ENCODE measurements around the gene YIPF3.

DNA sequence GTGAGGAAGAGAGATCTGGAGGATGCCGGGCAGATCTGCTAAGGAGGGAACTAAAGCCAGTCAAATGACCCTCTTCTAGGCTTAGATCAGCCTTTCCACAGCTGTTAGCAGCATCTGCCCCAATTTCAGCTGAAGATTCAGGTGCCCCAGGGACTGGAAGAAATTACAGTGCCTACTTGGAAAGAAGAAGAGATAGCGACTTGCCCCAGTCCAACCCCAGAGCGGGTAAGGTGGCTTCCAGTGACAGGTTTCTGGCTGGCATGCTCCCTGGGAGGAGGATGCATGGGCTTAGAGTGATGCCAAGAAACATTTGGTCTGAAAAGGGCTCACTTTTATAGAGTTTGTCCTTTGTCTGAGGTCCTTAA lies 38.7 kb downstream of the YIPF3 start:
- TF ChIP-seq, protein P1, sequence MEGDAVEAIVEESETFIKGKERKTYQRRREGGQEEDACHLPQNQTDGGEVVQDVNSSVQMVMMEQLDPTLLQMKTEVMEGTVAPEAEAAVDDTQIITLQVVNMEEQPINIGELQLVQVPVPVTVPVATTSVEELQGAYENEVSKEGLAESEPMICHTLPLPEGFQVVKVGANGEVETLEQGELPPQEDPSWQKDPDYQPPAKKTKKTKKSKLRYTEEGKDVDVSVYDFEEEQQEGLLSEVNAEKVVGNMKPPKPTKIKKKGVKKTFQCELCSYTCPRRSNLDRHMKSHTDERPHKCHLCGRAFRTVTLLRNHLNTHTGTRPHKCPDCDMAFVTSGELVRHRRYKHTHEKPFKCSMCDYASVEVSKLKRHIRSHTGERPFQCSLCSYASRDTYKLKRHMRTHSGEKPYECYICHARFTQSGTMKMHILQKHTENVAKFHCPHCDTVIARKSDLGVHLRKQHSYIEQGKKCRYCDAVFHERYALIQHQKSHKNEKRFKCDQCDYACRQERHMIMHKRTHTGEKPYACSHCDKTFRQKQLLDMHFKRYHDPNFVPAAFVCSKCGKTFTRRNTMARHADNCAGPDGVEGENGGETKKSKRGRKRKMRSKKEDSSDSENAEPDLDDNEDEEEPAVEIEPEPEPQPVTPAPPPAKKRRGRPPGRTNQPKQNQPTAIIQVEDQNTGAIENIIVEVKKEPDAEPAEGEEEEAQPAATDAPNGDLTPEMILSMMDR (IDR thresholded peaks at IDR 0.05; ENCODE audit: poor library complexity) = no peak
- no peak for TF ChIP-seq EZH2phosphoT487 (IDR thresholded peaks at IDR 0.05; ENCODE audit: low read depth, severe bottlenecking, unreplicated experiment)
- TF ChIP-seq EZH2 (IDR thresholded peaks at IDR 0.05; ENCODE audit: borderline replicate concordance) = no peak

All from hepatocyte (in vitro differentiated cells).